SK-N-SH treated with all-trans-retinoic acid at 6 μM for 48 hours (cell line): ENCODE measurements around the gene GPHA2.

Experiments used
- PATZ1 ChIP-seq: fragments of 250-450 bp; sonication (Bioruptor Pico); IDR thresholded peaks from 2 replicates; pipeline ENCODE4 v1.8.0; 2020; ENCODE audit warnings: mild to moderate bottlenecking, moderate library complexity, borderline replicate concordance
- TOX ChIP-seq: fragments of 250-450 bp; sonication (Bioruptor Pico); IDR thresholded peaks from 2 replicates; pipeline ENCODE4 v1.8.0; 2021; ENCODE audit warnings: mild to moderate bottlenecking, moderate library complexity, borderline replicate concordance

- TF ChIP-seq PATZ1 (CRISPR knock-in tag) (no peak), TOX (CRISPR knock-in tag) (no peak)
These were observed 35.4 kb downstream of the GPHA2 start for GRCh38 chr11:64900263-64900678.
